ENCODE results near the gene FANCG.
A peak's percentile ranks its signal among the peaks of the same experiment; 100 is the strongest.

The FANCG gene

DNA sequence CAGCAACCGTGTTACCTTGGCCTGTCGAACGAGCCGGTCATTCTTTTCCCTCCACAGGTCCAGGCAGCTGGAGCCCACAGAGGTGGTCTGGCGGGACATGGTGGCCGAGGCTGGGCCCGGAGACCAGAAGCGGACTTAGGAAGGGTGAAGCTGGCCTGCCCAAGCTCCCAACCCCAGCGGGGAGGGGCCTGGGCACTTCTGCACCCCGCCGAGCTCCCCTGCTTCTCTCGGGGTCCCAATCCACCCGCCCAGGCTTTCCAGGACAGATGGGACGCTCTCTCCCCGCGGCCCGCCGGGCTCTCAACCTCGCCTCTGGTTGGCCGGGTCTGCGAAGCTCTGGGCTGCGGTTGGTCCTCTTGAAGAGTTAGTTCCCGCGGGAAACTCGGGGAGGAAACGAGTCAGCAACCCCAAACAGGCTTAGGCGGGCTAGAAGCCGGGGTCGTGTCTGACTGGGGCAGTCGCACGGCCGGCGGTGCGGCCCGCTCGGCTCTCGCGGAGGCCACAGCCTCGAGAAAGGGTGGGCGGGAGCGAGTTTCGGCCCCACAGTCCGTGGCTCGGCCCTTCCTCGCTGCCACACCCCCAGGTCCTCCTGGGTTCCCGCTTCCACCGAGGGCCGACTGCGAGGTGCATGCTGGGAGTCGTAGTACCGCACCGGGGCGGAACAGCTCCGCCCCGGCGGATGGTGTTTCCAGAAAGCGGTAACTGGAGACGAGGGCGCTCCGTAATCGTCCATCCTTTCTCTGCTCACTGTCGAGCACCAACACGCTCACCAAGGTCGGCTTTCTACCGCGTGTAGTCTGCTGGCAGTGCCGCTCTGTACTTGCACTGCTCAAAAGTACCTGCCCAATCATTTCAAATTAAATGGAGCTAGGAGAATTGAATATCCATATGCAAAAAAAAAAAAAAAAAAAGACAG, at the start of gene FANCG:
FANCG (minus strand) TSS at position 517 of the 916 bp plus-strand sequence; CDS start at position 99, 418 bp downstream.
- TF ChIP-seq, protein P1, sequence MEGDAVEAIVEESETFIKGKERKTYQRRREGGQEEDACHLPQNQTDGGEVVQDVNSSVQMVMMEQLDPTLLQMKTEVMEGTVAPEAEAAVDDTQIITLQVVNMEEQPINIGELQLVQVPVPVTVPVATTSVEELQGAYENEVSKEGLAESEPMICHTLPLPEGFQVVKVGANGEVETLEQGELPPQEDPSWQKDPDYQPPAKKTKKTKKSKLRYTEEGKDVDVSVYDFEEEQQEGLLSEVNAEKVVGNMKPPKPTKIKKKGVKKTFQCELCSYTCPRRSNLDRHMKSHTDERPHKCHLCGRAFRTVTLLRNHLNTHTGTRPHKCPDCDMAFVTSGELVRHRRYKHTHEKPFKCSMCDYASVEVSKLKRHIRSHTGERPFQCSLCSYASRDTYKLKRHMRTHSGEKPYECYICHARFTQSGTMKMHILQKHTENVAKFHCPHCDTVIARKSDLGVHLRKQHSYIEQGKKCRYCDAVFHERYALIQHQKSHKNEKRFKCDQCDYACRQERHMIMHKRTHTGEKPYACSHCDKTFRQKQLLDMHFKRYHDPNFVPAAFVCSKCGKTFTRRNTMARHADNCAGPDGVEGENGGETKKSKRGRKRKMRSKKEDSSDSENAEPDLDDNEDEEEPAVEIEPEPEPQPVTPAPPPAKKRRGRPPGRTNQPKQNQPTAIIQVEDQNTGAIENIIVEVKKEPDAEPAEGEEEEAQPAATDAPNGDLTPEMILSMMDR (IDR thresholded peaks at IDR 0.05; ENCODE audit: extremely low read depth, missing control alignments) = no peak

DNA sequence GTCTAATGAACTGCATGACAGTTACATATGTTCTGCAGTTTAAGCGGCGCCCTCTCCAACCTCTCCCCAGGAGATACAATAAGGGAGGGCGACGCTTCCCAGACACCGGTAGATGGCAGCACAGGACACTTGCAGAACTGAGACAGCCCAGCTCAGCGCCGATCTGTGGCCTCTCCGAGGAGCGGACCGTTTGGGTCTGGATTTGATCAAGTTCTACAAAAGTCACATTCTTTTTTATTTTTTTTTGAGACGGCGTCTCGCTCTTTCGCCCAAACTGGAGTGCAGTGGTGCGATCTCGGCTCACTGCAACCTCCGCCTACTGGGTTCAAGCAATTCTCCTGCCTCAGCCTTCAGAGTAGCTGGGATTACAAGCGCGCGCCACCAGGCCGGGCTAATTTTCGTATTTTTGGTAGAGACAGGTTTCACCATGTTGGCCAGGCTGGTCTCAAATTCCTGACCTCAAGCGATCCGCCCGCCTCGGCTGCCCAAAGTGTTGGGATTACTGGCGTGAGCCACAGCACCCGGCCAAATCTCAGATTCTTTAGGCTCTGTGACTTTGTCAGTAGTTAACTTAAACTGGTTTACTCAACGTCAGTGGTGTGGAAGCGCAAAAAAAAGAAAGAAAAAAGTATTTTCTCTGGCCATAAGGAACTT, 37.3 kb upstream of the FANCG start:
- DNase-seq (ENCODE audit: low spot score) = peak; percentile 84
- TF ChIP-seq, protein P1 (IDR thresholded peaks at IDR 0.05; ENCODE audit: extremely low read depth, missing control alignments) = peak; percentile 76

More for the DNA sequence above, at the start of gene FANCG:
- peak; percentile 91 for DNase-seq (ENCODE audit: low spot score)

DNA sequence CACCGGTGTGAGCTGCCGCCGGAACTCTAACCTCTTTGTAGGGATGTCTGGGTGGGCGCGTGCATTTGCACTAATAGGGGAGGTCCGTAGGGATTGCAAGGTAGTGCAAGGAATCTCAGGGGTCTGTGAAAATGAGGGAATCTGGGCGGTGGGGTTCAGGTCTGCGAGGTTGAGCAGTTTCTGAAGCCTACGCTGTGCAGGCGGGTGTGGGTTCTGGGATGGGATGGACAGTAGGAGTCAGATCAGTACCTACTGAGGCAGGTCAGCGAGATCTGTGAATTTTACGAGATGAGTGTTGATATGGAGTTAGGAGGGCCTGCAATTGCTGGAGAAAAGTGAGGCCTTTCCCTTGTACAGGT, 36.8 kb upstream of the FANCG start:
- no peak for DNase-seq (ENCODE audit: low spot score)
- TF ChIP-seq, protein P1 (IDR thresholded peaks at IDR 0.05; ENCODE audit: extremely low read depth, missing control alignments) = no peak

DNA sequence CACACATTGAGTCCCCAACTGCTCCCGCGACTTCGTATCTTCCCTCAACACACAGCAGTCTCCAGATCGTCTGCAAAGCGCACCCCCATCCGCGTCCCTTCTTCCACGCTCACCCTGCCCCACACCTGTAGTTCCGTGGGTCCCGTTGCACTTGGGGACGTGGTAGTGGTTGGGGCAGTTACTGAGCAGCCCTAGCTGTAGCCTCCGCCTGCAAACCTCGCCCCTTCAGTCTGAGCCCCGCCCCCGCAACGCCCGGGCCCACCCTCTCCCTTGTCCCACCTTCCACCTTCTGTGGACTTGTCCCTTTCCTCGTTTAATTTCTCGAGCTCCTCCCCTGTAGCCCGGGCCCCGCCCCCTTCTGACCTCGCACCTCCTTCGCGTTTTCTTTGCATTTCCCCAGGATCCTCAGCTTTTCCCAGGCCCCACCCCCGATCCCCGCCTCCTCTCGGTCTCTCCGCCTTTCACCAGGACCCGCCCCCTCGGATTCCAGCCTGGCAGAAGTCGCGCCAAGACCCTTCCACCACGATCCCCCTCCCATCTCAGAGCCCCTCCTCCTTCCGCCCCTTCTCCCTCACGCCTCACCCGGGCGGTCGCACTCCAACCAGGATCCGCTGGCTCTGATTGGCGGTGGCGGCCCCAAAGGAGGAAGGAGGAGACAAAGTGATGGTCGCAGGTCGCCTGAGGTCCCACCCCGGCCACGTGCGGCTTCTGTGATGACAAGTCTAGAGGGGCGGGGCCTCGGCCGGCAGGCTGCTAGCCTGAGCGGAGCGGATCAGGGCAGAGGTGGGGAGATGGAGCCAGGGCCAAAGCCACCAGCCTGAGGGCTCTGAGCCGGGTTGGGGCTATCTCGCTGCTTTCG, 36.2 kb upstream of the FANCG start, which contains the start of gene ATOSB:
ATOSB (minus strand) TSS at position 183 of the 859 bp plus-strand sequence. CDS start 7,588 bp downstream, outside the sequence.
- DNase-seq (ENCODE audit: low spot score) = peak; percentile 89

DNA sequence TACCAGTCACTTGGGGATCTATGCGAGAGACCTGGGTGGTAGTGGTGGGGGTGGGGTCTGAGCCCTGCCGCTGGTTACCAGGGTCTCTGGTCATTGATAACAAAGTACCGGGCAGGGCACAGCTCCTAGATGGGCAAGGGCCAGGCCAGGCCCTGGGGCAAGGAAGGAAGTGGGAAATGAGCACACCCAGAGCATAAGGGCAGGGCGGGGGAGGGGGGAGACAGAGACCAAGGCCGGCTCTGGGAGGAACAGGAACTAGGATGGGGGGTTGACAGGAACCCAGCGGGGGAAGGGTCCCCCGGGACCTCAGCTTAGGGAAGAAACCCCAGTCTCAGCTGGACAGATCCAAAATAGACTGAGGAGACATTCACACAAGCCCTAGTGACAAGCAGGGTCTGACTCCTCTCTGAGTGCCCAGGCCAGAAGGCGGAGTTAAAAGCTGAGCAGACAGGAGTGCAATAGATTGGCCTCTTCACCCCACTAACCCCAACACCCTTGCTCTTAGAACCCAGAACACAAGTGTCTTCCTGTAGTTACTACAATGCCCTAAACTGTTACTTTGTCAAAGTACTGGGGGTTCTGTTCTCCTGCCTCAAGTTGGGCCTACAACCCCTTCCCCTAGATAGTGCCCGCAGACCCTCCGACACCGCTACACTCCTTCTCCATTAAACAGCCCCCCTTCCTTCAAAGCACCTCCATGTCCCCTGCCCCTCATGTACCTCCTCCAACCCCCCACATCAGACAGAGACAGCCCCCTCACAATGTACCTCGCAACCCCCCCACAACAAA, 35.3 kb upstream of the FANCG start:
- TF ChIP-seq, protein P1 (IDR thresholded peaks at IDR 0.05; ENCODE audit: extremely low read depth, missing control alignments) = no peak
- DNase-seq (ENCODE audit: low spot score) = no peak

More for the DNA sequence above, 36.2 kb upstream of the FANCG start, which contains the start of gene ATOSB:
- TF ChIP-seq, protein P1 (IDR thresholded peaks at IDR 0.05; ENCODE audit: extremely low read depth, missing control alignments) = no peak

DNA sequence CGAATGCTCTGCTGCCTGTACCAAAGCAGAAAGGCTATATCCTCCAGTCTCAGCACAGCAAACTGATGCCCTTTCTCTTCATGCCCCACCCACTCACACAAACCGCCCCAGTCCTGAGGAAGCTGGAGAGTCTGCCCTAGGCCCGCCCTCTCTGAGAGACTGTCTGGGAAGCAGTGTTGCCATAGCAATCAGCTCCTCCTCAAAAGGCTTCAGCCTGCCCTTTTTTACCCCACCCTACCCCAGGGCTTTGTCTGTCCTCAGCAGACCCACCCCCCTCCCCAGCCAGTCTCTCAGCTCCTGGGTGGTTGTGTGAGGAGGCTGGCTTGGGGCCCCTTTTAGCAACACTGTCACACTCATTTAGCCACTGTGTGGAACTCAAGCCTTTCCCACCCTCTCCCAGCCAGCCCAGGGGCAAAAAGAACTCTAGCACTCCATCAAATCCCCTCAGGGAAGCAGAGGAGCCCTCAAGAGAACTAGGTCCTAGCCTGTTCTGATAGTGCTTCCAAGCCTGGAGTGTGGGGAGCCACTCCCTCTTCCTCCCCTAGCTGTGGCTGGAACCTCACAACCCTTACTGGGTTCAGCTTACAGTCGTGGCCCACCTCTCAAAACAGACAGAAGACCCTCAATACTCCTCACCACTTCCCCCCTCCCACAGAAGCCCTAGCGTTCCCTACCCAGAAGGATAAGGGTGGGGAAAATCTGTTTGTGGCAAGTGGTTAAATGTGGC, 34.5 kb upstream of the FANCG start:
- peak; percentile 52 for DNase-seq (ENCODE audit: low spot score)
- TF ChIP-seq, protein P1 (IDR thresholded peaks at IDR 0.05; ENCODE audit: extremely low read depth, missing control alignments) = no peak
